Stimulated activated naive CD8-positive, alpha-beta T cell treated with anti-CD3 and anti-CD28 coated beads, Interleukin-15, amount 100 ng/mL, for 72 hours (primary cell): Measurements from ENCODE around the gene TWIST2.

Experiments
- ATAC-seq: fragments of 150-1000 bp; cut with Tn5 transposase; 2 replicates; pipeline ENCODE4 v1.10.0; 2021; ENCODE audit warnings: mild to moderate bottlenecking, moderate library complexity
- DNase-seq, 2 donors: peaks; one replicate each; pipeline ENCODE4 v3.0.0; 2021 to 2022
- H3K27ac Mint-ChIP-seq, 2 donors: one replicate each; pipeline ENCODE4 v1.8.0; 2022; ENCODE audit warnings: mild to moderate bottlenecking in 2 of 2, mixed read lengths in 2 of 2, moderate library complexity in 2 of 2
- H3K27me3 Mint-ChIP-seq: one replicate; pipeline ENCODE4 v1.8.0; 2022; ENCODE audit warnings: mixed read lengths
- H3K4me1 Mint-ChIP-seq: one replicate; pipeline ENCODE4 v1.8.0; 2022; ENCODE audit warnings: mild to moderate bottlenecking, mixed read lengths
- H3K4me3 Mint-ChIP-seq, 2 donors: one replicate each; pipeline ENCODE4 v1.8.0; 2022; ENCODE audit warnings: mild to moderate bottlenecking in 2 of 2, mixed read lengths in 2 of 2, moderate library complexity in 1 of 2
- H3K9me3 Mint-ChIP-seq, 2 donors: one replicate each; pipeline ENCODE4 v1.8.0; 2022; ENCODE audit warnings: mixed read lengths in 2 of 2

TWIST2 gene

DNA sequence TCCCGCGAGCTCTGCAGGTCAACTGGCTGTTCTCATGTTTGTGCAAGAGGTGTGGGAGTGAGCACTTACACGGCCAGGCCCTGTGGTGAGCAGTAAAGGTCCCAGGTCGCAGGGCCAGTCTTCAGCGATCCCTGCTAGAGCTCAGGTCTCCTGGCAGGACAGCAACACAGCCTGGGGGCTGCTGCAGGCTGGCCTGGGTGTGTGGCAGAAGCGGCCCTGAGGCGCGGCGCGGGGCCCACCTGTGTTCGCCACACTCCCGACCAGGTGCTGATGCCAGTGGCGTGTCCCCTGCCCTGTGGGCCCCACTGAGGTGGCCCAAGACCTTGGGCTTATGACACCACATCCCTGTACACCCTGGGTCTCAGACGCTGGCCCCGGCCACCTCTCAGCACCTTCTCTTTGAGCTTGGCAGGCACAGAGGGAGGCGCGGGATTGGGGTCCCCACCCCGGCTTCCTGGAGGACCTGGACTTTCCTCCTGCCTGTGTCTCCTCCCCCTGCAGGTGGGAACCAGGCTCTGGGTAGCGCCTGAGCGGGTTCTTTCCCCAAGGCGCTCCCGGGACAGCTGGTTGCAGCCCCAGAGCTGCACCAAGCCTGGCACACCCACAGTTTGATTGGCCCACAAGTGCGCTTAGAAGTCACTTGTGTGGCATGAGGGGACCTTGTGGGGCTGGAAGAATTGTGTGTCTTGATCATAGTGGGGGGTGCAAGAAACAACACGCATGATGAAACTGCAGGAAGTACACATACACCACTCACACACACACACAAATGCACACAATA, 59.2 kb downstream of the TWIST2 start:
- no peak for ATAC-seq
- Mint-ChIP-seq H3K27ac (no peak overlapping the region), H3K4me3 (no peak overlapping the region), H3K27me3 (no peaks in the 10 kb centered on the region), H3K4me1 (no peaks in the 10 kb centered on the region), H3K9me3 (no peaks in the 10 kb centered on the region)
- DNase-seq: no peak

DNA sequence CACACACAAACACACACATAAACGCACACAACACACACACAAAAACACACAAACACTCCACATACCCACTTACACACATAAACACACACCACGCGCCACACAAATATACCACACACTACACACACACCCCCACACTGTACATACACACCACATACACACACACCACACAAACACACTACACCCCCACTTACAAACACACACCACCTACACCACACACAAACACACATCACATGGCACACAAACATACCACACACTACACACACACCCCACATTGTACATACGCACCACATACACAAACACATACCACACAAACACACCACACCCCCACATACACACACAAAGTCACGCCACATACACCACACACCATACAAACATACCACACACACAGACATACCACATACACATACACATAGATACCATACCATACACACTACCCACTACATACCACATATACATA, 59.9 kb downstream of the TWIST2 start:
- no peak for DNase-seq
- Mint-ChIP-seq H3K4me3 (no peak overlapping the region), H3K27me3 (no peaks in the 10 kb centered on the region), H3K27ac (no peak overlapping the region), H3K9me3 (no peaks in the 10 kb centered on the region), H3K4me1 (no peaks in the 10 kb centered on the region)
- ATAC-seq: no peak

DNA sequence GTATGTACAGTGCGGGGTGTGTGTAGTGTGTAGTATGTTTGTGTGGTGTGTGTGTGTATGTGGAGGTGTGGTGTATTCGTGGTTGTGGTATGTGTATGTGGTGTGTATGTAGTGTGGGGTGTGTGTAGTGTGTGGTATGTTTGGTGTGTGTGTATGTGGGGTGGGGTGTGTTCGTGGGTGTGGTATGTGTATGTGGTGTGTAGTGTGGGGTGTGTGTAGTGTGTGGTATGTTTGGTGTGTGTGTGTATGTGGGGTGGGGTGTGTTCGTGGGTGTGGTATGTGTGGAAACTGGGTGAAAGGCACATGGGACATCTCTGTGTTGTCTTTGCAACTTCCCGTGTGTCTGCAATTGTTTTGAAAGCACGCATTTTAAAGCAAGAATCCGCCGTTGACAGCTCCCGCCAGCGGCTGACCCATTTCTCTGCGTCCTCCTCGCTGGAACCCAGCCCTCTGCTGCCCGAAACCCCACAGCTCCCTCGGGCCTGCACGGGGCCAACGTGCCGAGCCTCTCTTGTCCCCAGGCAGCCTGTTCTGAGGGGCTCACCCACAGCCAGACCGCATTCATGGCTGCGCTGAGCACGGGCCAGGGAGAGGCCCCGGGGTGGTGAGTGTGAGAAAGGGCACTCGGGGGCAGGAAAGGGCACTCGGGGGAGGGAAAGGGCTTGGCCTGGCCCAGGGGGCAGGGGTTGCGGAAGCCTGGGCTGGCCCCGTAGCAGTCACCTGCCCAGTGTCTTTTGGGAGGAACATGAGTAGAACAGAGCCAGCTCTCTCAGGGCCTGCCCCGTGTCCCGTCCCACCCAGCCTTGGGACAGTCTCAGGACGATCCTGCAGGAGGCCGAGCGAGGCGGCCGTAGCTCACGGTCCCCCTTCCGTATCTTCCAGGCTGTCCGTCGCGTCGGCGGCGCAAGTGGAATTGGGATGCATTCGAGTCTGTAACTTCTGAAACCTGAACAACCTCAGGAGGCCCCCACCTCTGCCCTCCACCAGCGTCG, 61.4 kb downstream of the TWIST2 start:
- Mint-ChIP-seq H3K27me3 (no peaks in the 10 kb centered on the region), H3K9me3 (no peaks in the 10 kb centered on the region), H3K4me3 (no peak overlapping the region), H3K4me1 (no peaks in the 10 kb centered on the region), H3K27ac (no peak overlapping the region)
- peak in 1 of 2 donors; percentile 4 for DNase-seq
- no peak for ATAC-seq

- DNase-seq (no peak), ATAC-seq (no peak)
- Mint-ChIP-seq H3K9me3 (no peaks in the 10 kb centered on the region), H3K27ac (no peak overlapping the region), H3K4me1 (no peaks in the 10 kb centered on the region), H3K4me3 (no peak overlapping the region), H3K27me3 (peaks cover 12% of the 10 kb centered on the region)
Measured at GRCh38 chr2:238910751-238911351, 63.0 kb downstream of the TWIST2 start.

GRCh38 chr2:238911376-238912227, 63.7 kb downstream of the TWIST2 start:
- no peak overlapping the region for H3K4me3 Mint-ChIP-seq
- no peaks in the 10 kb centered on the region for H3K4me1 Mint-ChIP-seq
- peaks cover 19% of the 10 kb centered on the region for H3K27me3 Mint-ChIP-seq
- no peak for DNase-seq
- ATAC-seq: no peak
- no peaks in the 10 kb centered on the region for H3K9me3 Mint-ChIP-seq
- no peak overlapping the region for H3K27ac Mint-ChIP-seq

- H3K9me3 Mint-ChIP-seq: no peaks in the 10 kb centered on the region
- no peak overlapping the region for H3K4me3 Mint-ChIP-seq
- no peak overlapping the region for H3K27ac Mint-ChIP-seq
- no peak for ATAC-seq
- no peaks in the 10 kb centered on the region for H3K4me1 Mint-ChIP-seq
- DNase-seq: no peak
- H3K27me3 Mint-ChIP-seq: peaks cover 26% of the 10 kb centered on the region
Measured at GRCh38 chr2:238912228-238912915, 64.5 kb downstream of the TWIST2 start.

DNA sequence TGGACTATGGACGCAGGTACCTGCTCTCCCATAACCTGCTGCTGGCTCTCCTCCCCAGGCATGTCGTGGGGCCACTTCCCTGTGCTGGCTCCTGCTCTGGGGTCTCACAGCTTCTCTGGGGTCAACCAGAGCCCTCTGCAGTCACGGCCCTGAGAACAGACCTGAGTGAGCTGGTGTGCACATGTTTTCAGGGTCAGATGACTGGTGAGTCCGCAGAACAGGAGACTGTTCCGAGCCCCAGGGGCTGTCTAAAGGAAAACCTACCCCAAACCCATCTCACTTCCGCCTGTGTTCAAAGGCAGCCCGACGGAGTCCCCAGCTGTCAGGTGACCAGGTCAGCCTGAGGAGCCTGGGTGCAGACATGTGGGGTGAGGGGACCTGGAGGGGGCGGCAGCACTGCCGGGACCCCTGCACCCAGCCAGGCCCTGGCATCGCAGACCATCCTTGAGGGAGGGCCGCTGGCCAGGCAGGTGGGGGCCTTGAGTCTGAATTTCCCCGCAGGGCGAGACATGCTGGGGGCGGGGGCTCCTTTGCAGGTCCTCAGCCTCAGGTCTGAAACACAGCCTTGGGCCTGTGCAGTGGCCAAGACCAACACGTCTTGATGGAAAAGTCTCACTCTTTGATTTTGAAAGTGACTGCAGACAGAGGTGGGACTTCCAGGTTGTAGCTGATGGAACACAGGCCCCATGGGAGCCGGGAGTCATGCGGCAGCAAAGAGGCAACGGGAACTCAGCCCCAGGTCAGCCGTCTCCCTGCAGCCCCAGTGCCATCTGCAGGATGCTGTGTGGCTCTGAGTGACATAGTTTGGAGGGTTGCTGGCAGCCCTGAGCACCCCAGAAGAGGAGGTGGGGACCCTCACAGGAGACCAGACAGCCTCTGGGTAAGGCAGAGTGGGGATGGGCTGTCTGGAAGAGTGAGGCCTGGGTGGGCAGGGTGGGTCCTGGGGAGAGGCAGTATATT, 65.3 kb downstream of the TWIST2 start:
- peaks cover 28% of the 10 kb centered on the region for H3K27me3 Mint-ChIP-seq
- no peaks in the 10 kb centered on the region for H3K9me3 Mint-ChIP-seq
- no peak overlapping the region for H3K27ac Mint-ChIP-seq
- H3K4me1 Mint-ChIP-seq: no peaks in the 10 kb centered on the region
- ATAC-seq (no peak), DNase-seq (no peak)
- H3K4me3 Mint-ChIP-seq: no peak overlapping the region

GRCh38 chr2:238913931-238914647, 66.2 kb downstream of the TWIST2 start:
- no peak for DNase-seq
- Mint-ChIP-seq H3K27me3 (peaks cover 28% of the 10 kb centered on the region), H3K4me1 (no peaks in the 10 kb centered on the region), H3K27ac (no peak overlapping the region), H3K9me3 (no peaks in the 10 kb centered on the region), H3K4me3 (no peak overlapping the region)
- ATAC-seq: no peak

GRCh38 chr2:238914648-238915015, 66.7 kb downstream of the TWIST2 start:
- DNase-seq: no peak
- H3K27ac Mint-ChIP-seq: no peak overlapping the region
- no peaks in the 10 kb centered on the region for H3K4me1 Mint-ChIP-seq
- H3K4me3 Mint-ChIP-seq: no peak overlapping the region
- no peak for ATAC-seq
- no peaks in the 10 kb centered on the region for H3K9me3 Mint-ChIP-seq
- H3K27me3 Mint-ChIP-seq: peaks cover 28% of the 10 kb centered on the region

DNA sequence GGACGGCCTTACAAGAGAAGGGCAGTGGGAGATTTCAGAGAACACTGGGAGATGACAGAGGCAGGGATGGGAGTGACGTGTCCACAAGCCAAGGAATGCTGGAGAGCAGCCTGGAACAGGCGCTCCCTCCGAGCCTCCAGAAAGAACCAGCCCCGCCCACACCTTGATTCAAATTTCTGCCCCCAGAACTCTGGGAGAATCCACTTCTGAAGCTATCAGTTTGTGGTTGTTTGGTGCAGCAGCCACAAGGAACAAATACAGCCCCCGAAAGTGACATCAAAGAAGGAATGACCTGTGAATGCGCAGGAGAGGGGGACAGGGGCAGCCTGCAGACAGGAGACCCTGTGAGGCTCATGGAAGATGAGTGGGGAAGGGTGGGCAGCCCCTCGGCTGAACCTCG, 67.3 kb downstream of the TWIST2 start:
- Mint-ChIP-seq H3K4me1 (no peaks in the 10 kb centered on the region), H3K9me3 (no peaks in the 10 kb centered on the region), H3K27me3 (peaks cover 28% of the 10 kb centered on the region), H3K4me3 (no peak overlapping the region), H3K27ac (no peak overlapping the region)
- ATAC-seq (no peak), DNase-seq (no peak)

GRCh38 chr2:238915596-238915995, 67.7 kb downstream of the TWIST2 start:
- ATAC-seq: no peak
- peaks cover 28% of the 10 kb centered on the region for H3K27me3 Mint-ChIP-seq
- no peak for DNase-seq
- no peaks in the 10 kb centered on the region for H3K9me3 Mint-ChIP-seq
- no peak overlapping the region for H3K27ac Mint-ChIP-seq
- no peaks in the 10 kb centered on the region for H3K4me1 Mint-ChIP-seq
- no peak overlapping the region for H3K4me3 Mint-ChIP-seq

DNA sequence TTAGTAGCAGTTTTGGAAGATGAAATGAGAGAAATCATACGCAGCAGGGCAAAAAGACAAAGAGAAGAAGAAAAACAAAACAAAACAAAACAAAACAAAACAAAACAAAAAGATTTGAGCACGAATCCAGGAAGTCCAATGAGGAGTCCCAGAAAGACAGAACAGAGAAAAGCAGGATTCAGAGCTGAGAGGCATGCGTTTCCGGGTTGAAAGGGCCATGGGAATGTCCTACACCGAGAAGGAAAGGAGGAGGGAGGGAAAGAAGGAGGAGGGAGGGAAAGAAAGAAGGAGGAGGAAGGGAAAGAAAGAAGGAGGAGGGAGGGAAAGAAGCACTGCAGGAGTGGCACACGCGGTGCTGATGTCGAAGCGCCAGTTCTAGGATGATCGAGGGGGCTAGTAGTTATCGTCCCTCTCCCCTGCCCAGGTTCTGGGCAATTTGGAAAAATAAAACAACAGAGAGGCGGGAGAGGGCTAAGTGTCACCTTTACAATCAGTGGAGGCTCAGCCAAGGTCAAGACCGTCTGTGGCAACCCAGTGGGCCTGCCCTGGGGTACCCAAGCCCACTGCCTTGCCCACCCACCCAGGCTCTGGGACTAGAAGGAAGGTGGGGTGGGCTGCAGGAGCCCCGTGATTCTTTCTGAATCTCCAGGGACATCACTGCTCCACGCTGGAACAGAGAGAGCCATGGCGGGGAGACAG, 68.4 kb downstream of the TWIST2 start:
- DNase-seq: no peak
- peaks cover 28% of the 10 kb centered on the region for H3K27me3 Mint-ChIP-seq
- H3K4me1 Mint-ChIP-seq: no peaks in the 10 kb centered on the region

More for the DNA sequence above, 68.4 kb downstream of the TWIST2 start:
- Mint-ChIP-seq H3K9me3 (no peaks in the 10 kb centered on the region), H3K27ac (no peak overlapping the region), H3K4me3 (no peak overlapping the region)
- ATAC-seq: no peak
